ENCODE measurements around the gene SH3BP4.

The SH3BP4 gene

DNA sequence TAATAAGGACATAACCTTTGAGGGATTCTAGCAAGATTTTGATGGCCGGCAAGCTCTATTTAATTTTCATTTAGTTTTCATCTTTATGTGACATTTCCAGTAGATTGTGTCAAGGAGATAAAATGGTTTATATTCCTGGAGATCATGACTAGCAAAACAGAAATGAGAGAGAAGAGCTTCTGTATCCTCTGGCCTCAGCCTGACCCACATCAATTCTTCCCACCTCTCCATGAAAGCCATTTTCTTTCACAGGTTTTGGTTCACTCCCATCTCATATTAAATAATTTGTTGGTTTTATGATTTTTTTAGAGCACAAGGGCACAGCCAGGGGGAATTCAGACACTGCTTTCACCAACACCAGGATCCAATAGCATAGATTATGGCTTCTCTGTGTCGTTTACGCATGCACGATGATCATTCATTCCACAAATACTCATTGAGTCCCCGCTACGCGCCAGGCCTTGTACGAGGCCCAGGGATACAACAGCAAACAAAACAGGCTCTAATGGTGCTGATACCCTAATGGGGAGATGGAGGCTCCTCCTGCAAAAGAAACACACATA lies 85.9 kb downstream of the SH3BP4 start:
- DNase-seq (ENCODE audit: low read depth in 2 of 2, low spot score in 1 of 2) = no peak

DNA sequence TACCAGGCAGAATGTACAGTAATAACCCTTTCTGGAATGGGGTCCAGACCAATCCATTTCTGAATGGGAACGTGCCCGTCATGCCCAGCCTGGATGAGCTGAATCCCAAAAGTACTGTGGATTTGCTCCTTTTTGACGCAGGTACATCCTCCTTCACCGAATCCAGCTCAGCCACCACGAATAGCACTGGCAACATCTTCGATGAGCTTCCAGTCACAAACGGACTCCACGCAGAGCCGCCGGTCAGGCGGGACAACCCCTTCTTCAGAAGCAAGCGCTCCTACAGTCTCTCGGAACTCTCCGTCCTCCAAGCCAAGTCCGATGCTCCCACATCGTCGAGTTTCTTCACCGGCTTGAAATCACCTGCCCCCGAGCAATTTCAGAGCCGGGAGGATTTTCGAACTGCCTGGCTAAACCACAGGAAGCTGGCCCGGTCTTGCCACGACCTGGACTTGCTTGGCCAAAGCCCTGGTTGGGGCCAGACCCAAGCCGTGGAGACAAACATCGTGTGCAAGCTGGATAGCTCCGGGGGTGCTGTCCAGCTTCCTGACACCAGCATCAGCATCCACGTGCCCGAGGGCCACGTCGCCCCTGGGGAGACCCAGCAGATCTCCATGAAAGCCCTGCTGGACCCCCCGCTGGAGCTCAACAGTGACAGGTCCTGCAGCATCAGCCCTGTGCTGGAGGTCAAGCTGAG lies 89.6 kb downstream of the SH3BP4 start:
- DNase-seq (ENCODE audit: low read depth in 2 of 2, low spot score in 1 of 2) = no peak

DNA sequence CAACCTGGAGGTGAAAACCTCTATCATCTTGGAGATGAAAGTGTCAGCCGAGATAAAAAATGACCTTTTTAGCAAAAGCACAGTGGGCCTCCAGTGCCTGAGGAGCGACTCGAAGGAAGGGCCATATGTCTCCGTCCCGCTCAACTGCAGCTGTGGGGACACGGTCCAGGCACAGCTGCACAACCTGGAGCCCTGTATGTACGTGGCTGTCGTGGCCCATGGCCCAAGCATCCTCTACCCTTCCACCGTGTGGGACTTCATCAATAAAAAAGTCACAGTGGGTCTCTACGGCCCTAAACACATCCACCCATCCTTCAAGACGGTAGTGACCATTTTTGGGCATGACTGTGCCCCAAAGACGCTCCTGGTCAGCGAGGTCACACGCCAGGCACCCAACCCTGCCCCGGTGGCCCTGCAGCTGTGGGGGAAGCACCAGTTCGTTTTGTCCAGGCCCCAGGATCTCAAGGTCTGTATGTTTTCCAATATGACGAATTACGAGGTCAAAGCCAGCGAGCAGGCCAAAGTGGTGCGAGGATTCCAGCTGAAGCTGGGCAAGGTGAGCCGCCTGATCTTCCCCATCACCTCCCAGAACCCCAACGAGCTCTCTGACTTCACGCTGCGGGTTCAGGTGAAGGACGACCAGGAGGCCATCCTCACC lies 90.2 kb downstream of the SH3BP4 start:
- no peak for DNase-seq (ENCODE audit: low read depth in 2 of 2, low spot score in 1 of 2)

DNA sequence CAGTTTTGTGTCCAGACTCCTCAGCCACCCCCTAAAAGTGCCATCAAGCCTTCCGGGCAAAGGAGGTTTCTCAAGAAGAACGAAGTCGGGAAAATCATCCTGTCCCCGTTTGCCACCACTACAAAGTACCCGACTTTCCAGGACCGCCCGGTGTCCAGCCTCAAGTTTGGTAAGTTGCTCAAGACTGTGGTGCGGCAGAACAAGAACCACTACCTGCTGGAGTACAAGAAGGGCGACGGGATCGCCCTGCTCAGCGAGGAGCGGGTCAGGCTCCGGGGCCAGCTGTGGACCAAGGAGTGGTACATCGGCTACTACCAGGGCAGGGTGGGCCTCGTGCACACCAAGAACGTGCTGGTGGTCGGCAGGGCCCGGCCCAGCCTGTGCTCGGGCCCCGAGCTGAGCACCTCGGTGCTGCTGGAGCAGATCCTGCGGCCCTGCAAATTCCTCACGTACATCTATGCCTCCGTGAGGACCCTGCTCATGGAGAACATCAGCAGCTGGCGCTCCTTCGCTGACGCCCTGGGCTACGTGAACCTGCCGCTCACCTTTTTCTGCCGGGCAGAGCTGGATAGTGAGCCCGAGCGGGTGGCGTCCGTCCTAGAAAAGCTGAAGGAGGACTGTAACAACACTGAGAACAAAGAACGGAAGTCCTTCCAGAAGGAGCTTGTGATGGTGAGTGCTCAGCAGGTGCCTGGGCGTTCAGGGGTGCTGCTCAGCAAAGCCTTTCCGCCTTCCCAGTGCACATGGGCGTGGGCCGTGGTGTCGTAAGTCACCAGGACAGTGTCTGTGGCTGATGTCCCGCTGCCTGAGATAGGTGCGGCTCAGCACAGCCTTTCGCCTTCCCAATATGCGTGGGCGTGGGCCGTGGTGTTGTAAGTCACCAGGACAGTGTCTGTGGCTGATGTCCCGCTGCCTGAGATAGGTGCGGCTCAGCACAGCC lies 91.0 kb downstream of the SH3BP4 start:
- no peak for DNase-seq (ENCODE audit: low read depth in 2 of 2, low spot score in 1 of 2)

DNA sequence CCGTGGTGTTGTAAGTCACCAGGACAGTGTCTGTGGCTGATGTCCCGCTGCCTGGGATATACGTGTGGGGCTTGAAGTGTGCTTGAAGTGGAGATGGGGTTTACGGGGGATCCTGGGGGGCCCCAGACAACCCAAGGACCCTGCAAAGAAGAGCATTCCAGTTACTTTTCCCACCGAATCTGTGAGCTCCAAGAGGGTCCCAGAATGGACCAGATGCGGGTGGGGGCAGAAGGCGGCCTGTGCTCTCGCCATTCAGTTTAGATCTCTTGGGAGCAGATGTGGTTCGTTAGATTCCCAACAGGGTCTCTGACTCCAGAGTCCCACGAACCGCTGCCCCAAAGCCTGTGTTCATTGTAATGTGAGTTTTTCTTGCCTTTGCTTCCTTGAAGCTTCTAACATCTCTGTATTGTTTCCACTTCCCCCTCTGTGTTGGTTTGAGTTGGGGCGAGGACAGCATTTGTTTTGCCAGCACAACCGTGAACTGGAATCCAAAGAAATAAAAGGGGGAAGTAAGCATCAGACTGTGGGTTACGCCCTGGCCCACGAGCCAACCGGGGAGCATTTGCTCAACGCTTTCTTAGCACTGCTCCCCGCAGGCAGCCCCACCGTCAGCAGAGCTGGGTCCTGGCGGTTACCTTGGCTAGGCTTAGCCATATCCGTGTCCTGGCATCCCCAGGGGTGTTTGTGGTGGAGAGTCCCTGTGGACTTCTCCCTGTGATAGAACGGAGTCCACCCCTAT lies 92.1 kb downstream of the SH3BP4 start:
- no peak for DNase-seq (ENCODE audit: low read depth in 2 of 2, low spot score in 1 of 2)

DNA sequence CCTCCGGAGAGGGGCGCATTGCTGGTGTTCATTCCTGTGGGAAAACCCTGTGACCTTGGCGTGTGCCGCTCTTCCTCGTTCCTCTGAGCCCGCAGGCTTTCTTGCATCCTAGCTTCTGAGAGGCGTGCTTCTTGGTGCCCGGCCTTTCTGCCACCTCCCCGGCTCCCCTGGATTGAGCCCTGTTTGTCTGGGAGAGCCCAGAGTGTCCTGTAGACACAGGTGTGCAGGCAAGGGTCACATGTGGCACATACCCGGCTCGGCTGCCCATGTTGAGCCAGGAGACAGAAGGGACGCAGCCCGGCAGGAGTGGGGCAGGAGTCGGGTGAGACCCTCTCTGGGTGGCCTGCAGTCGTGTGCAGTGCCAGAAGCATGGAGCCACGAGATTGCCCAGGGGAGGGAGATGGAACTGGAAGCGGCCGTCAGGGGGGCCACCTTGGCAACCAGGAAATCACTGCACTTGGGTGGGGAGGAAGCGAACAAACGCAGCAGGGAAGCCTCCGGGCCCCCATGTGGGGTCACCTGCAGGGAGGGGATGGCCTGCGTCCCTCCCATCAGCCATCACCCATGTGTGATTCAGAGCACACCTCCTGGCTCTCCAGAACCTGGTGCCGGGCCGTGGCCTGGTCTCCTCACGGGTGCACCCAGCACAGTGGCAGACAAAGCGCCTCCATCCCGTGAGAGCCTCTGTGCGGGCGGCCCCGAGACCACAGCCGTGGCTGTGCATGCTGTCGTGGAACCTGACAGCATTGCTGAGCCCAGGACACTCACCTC lies 92.9 kb downstream of the SH3BP4 start:
- no peak for DNase-seq (ENCODE audit: low read depth in 2 of 2, low spot score in 1 of 2)

DNA sequence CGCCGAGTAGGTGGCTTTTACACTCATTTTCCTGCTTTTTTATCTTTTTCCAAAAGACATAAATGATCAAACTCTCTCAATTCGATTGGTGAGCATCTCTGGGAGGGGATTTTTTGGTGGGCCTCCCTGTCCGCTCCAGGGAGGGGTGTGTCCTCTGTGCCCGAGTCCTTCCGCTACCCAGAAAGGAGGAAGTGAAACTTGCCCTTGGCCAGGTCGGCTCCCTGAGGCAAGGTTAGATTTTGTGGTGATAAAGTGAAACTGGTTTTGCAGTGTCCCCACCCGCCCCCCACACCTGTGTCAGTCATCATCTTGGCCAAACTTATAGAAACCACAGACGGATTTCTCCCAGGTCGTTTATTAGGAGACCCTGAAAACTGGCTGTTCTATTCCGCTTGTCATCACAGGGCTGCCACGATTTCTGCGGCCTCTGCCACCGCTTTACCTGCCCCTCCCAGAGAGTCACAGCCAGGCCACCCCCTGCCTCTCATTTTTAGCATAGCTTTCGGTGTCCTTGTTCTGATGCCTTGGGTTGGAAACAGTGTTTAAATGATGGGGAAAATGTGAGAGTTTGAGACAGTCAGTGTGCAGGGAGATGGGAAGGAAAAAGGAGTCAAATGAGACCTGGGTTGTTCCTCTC lies 93.6 kb downstream of the SH3BP4 start:
- no peak for DNase-seq (ENCODE audit: low read depth in 2 of 2, low spot score in 1 of 2)

DNA sequence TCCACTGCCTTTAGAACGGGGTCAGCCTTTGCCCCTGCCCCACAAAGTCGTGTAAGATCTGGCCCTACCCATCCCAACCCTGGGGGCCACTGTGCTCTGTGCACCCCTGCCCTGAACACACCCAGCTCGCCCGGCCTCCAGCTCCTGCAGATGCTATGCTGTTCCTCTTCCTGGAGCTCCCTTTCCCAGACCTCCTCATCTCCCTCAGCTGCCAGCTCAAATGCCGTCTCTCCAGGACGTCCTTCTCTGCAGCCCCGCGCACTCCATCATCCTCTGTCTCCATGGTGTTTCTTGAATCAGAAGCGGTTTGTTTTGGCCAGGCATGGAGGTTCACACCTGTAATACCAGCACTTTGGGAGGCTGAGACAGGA lies 94.1 kb downstream of the SH3BP4 start:
- no peak for DNase-seq (ENCODE audit: low read depth in 2 of 2, low spot score in 1 of 2)

DNA sequence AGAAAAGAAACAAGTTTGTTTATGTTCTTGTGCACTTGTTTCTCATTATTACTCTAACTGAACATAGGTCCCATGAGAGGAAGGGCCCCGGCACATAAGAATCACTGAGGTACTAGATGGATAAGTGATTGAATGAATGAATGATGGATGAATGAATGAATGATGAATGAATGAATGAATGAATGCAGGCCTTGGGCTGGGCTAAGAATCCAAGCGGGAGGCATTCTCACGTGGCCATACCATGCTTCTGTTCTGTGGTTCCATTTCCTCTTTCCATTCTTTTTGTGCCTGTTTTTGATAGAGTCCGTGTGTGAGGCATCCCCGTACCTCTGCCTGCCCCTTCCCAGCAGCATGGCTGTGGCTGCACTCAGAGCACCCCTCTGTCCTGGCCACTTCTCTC lies 94.8 kb downstream of the SH3BP4 start:
- no peak for DNase-seq (ENCODE audit: low read depth in 2 of 2, low spot score in 1 of 2)

DNA sequence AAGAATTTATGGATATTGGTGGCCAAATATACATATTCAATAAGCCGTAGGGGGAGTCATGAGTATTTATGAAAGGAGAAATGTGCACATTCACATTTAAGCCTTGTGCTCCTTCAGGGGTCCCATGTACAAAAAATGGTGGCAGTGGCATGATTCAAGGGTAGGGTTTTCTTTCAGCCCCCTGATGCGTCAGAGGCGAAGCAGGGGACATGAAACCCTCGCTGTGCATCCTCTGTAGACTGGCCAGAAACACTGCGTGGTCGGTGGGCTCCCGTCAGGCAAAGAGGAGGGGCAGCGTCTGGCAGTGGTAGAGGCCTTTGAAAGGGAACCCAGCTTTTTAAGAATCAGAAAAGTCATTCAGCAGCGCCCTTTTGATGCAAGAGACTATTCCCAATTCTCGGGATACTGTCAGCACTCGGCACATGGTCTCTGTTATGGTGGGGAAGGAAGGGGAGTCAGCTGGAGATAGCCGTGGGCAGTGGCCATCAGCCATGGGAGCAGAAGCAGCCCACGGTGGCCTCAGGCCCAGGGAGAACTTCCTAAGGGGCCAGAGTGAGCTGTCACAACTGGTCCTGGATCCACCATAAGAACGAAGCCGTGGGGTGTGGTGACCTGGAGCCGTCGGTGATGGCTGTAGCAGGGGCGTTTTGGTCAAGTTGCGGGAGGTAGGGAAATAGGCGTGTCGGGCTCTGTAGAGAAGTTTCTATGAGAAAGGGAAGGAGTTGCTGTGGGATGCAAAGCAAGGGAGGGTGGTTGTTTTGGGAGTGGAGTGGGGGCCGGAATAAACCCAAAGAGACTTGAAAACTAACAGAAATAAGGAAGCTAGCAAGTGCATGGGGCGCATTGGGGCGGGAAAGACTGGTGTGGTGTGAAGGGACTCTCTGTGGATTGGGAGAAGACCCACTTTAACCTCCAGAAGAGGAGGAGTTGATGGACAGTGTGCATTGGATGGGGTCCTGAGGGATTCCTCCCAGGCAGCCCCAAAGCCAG lies 95.6 kb downstream of the SH3BP4 start:
- DNase-seq (ENCODE audit: low read depth in 2 of 2, low spot score in 1 of 2) = no peak

DNA sequence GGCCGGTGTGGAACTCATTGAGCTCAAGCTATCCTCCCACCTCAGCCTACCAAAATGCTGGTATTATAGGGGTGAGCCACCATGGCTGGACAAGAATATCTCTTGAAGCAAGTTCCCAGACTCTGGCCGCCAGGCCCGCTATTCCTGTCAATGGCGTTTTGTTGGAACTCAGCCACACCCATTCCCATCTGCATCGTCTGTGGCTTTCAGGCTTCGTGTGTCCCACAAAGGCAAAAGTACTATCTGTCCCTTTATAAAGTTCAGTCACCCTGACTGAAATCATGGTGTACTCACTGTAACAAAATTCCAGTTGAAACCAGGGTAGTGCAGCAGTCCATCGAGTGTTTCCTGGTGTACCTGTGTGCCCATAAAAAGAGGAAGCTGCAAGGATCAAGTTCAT lies 96.7 kb downstream of the SH3BP4 start:
- DNase-seq (ENCODE audit: low read depth in 2 of 2, low spot score in 1 of 2) = no peak

DNA sequence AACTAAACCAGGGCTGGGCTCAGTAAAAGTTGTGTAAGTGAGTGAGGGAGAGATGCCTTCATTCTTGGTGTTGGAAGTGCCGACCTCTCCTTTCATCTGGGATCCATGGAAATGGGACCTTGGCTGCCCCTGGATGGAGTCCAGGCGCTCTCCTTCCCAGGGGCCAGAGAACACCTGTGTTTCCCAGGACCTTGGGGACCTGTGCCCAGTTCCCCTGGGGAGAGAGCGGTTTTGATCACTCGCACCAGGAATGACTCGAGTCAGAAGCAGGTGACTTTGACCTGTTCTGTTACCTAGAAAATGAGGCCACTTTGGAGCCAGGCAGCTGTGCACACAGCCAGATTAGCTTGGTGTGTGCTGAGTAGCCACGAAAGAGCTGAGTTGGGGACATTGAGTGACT lies 97.3 kb downstream of the SH3BP4 start:
- DNase-seq (ENCODE audit: low read depth in 2 of 2, low spot score in 1 of 2) = no peak

DNA sequence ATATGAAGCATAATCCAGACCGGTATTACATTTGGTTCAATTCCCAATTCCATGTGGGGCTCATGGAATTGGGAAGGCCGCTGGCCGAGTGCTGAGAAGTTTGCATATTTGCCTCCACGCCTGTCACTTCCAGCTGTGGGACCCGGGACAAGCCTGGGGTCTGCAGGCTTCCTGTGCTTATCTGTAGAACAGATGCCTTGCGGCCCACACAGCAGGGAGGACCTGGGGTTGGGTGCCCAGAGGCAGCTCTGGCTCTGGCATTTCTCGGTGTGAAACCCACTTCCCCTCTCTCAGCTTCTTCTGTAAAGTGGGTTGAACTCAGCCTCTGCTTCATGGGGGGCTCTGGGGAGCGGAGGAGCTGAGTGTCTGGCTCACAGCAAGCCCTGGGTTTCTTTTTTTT lies 97.9 kb downstream of the SH3BP4 start:
- DNase-seq (ENCODE audit: low read depth in 2 of 2, low spot score in 1 of 2) = no peak

DNA sequence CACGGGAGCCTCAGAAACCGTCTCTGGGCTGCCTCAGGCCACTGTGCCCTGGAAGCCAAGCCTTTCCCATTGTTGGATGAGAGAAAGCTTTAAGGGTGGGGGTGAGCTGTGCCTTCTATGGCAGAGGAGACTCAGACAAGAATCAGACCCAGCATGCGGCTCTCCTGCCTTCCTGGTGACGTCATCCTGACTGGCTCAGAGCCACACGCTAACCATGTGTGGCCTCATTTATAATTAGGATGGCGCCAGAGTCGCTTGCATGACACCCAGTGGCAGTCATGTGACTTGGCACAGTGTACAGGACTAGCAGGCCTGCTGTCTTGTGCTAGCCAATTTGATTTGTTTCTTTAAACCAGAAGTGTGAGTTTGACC lies 99.1 kb downstream of the SH3BP4 start:
- DNase-seq (ENCODE audit: low read depth in 2 of 2, low spot score in 1 of 2) = no peak

DNA sequence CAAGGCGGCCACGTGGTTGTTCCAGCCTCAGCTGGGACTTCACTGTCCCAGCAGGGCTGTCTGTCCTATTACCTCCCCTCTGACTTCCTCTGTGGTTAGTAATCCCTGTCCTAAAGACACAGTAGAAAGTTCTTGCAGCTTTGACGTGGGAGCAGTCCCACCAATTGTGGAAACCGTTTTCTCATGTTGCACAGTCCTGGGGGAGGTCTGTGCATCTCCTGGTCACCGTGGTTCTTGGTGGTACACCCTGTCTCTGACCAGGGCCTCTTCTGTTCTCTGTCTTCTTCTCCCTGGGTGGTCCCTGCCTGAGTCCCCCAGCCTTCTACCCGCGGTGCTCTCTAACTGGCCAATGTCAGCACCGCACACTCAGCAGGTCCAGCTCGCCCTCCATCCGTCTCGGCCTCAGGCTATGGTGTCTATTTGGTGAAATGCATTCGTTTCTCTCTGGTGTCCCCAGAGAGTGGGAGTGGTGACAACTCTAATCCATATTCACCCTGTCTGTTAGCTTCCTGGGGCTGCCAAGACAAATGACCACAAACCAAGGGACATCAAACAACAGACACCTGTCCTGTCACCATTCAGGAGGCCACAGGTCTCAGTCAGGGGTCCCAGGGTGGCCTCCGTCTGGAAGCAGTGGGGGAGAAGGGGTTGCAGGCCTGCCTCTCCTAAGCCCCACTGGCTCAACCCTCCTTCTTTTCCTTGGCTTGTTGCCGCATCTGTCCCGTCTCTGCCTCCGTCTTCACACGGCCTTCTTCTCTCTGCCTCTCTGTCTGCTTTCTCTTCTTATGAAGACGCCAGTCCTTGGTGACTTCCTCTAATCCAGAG lies 99.8 kb downstream of the SH3BP4 start:
- DNase-seq (ENCODE audit: low read depth in 2 of 2, low spot score in 1 of 2) = no peak

DNA sequence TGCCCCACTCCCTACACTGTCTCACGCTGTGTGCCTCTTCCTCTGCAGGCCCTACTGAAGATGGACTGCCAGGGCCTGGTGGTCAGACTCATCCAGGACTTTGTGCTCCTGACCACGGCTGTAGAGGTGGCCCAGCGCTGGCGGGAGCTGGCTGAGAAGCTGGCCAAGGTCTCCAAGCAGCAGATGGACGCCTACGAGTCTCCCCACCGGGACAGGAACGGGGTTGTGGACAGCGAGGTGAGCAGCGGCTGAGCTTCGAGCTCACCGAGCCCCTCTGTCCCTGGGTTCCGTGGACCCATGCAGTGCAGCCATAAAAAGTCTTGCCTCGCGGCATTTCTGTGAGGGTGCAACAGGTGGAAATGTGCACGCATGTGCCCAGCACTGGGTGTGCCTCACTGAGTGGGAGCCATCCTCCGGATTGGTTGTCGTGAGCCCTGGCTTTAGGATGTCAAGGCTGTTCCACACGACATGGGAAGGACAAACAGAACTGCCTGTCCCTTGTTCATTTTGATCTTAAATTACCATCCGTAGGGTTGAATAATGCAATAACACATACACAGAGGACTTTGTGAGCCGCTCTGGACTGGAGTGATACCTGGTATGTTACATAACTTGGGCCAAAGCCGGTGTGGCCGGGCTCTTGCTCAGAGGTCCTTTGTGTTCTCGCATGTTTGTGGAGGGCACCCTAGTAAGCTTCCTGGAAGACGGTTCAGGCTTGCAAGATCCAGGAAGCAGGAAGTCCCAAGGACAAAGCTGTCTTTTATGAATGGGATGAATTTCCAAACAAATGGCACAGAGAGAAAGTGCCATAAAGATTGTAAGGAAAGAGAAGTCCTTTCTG lies 100.9 kb downstream of the SH3BP4 start:
- no peak for DNase-seq (ENCODE audit: low read depth in 2 of 2, low spot score in 1 of 2)

DNA sequence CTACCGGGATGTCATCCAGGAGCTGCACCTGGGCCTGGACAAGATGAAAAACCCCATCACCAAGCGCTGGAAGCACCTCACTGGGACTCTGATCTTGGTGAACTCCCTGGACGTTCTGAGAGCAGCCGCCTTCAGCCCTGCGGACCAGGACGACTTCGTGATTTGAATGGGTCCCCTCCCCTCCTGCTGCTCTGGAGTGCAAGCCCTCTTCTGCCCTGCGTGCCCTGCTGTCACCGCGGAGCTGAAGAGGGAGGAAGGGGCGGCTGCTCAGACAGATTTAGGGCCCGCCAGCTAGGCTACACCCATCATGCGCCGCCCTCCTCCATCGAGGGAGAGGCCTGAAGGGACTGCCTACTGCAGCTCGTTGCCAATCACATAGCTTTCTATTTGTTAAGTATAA lies 101.8 kb downstream of the SH3BP4 start:
- DNase-seq (ENCODE audit: low read depth in 2 of 2, low spot score in 1 of 2) = no peak
